GM18520 (cell line): ENCODE results near the gene CEMIP2.

Source experiments
- ATAC-seq: cut with Tn5 transposase; IDR thresholded peaks from one replicate; pipeline ENCODE4 v1.9.1; 2021; ENCODE audit not compliant: unreplicated experiment

Gene CEMIP2

DNA sequence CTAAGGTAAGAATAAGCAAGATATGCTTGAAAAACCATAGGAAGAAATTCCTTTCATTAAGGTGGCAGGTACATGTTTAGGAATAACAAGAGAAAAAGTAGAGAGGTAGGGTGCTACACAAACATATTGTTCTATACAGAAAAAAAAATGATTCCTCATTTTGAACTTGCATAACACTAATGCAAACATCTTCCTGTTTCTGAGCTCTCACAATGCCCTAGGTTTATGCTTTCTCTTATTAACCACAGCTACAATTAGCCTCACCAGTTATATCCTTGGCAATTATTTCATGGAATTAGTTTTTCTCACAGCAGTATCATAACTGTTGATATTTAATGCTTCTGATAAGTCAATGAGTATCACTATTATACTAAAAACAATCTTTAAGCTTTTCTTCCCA is 20.7 kb downstream of the CEMIP2 start:
- ATAC-seq, result no peak

GRCh38 chr9:71746758-71747125 is 21.6 kb downstream of the CEMIP2 start:
- ATAC-seq, result no peak

- no peak for ATAC-seq
Observed at GRCh38 chr9:71746023-71746757, 22.1 kb downstream of the CEMIP2 start.

- no peak for ATAC-seq
Observed at GRCh38 chr9:71744754-71745521, 23.4 kb downstream of the CEMIP2 start.

- no peak for ATAC-seq
Observed at GRCh38 chr9:71743882-71744281, 24.4 kb downstream of the CEMIP2 start.

DNA sequence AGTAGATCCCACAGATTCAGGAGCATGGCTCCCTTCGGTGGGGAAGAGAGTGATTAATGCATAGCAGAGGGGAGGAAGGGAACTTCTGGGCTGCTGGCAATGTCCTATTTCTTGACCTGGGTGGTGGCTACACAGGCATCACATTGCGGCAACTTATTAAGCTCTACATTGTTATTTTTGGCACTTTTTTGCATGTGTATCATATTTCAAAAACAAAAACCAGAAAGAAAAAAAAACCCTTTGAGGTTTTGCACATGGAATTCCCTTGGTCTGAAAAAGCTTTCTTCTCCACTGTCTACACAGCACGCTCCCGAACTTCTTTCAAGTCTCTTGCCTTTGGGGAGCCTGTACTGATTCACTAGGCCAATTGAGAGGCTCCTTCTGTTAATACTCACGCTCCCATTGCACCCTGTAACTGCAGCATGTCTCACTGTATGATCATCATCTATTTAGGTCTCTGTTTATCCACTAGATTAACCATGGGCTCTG is 25.1 kb downstream of the CEMIP2 start:
- ATAC-seq, result no peak

DNA sequence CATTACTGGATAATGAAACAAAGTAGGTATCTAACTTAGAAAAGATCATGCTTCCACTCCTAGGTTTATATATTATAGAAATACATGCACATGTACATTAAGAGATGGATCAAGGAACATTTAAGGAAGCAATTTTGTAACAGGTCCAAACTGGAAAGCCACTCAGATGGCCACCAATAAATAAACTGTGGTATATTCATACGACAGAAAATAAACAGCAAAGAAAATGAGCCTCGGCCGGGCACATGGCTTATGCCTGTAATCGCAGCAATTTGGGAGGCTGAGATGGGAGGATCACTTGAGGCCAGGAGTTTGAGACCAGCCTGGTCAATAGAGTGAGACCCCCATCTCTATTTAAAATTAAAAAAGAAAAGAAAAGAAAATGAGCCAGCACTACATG is 25.6 kb downstream of the CEMIP2 start:
- ATAC-seq, result no peak

- no peak for ATAC-seq
Observed at GRCh38 chr9:71741926-71742648, 26.2 kb downstream of the CEMIP2 start.

DNA sequence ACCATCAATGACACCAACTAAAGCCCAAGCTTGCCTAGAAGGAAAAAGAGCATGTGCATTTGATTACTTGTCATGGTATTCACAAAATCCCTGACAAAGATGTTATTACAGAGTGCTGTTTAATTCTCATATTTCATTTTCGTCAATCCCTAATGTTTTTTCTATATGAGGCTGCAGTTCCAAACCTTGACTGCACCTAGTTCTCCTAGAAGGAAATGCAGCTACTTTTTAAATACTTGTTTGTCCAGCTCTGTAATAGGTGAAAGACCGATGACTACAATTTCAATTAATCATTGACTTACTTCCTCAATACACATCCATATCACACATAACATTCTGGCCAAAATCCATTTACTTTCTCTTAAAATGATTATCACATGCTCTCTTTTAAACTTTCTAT is 28.1 kb downstream of the CEMIP2 start:
- ATAC-seq, result no peak

DNA sequence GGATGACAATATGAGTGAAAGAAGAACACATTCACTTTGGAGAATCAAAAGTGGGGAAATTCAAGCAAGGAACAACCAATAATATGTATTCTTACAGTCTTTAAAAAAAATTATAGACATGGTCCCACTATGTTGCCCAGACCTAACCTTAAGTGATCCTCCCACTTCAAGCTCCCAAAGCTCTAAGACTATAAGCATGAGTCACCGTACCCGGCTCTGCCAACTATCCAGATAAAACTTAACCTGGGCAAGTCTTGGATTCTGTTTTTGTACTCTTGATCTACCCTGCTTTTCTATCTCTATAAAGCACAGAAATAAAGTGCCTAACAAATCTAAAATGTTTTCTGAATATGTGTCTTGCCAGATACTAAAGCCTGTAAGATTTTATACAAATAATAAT is 30.9 kb downstream of the CEMIP2 start:
- ATAC-seq, result no peak

DNA sequence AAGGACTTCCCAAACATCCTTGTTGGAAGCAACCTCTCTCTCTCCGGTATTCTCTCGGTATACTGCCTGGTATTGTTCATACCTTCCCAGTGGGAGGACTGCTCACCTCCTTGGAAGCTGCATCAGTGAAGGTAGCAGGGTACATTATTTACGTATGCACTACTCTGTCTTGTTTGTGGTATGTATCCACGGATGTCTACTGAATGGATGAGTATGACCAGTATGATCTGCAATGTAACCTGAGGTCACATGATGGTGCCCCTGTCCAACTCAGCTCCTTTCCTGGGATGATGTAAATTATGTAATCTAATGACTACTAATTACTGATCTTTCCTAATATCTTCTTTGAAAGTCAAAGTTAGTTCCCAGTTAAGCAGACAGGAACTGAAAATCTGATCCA is 32.1 kb downstream of the CEMIP2 start:
- no peak for ATAC-seq

DNA sequence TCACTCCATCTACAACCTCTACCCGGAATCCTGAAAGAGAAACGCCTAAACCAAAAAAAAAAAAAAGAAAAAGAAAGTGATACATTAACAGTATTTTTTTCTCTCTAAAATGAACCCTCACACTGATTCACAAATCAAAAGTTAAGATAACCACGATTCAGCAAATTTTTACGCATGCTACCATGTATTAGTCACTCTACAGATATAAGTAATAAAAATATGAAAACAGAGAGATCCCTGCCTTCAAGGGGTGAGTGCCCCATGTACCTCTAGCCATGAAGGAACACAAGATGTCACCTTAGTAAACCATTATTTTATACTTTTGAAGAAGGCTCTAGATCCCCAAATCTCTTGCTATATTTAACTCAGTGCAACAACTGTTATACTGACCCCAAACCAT is 33.4 kb downstream of the CEMIP2 start:
- no peak for ATAC-seq

GRCh38 chr9:71733176-71733575 is 35.1 kb downstream of the CEMIP2 start:
- no peak for ATAC-seq

DNA sequence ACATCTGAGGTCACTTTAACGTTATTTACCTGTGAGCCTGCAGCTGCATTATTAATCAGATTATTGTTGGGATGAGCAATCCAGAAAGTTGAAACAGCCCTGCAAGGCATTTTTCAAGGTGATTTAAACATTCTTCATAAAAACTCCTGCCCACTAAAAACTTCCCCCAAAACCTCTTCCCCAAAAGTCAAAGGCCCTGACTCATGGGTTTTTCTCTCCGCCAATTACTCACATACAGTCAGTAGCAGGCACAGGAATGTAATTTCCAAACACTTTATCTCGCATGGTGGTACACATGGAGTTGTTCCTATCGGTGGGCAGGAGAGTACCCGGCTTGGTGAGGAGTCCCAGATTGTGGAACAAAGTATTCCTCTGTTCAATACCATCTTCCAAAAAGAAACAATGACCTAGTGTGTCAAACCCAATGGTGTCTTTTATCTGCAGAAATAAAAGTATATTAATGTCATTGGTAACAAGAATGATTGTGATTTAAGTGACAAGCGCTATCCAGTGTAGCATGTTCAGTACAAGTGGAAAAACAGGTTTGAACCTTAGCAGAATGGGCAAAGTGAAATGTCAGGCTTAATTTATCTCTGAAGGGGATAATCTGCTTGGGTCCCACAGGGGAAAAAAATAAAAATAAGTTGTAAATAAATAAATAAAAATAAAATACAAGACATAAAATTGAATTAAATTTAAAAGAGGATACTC is 38.3 kb downstream of the CEMIP2 start:
- no peak for ATAC-seq

DNA sequence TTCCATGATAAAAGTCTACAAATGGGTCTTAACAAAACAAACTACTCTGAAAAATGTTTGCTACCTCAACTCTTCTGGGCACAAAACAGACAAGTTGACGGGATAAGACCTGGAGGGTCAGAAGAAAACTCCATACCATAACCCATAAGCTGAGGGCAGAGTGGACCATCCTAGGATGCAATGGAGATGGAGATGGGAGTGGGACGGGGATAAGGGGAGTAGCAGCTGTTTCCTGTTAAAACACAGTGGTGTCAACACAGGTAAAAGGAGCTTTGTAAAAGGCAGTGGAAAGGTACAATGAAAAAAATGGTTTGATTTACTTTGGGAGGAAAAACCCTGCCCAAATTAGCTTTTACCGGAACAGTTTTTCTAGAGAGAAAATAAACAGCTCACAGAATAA is 41.6 kb downstream of the CEMIP2 start:
- no peak for ATAC-seq

GRCh38 chr9:71725590-71726338 is 42.5 kb downstream of the CEMIP2 start:
- ATAC-seq, result no peak

GRCh38 chr9:71721855-71722254 is 46.5 kb downstream of the CEMIP2 start:
- no peak for ATAC-seq

DNA sequence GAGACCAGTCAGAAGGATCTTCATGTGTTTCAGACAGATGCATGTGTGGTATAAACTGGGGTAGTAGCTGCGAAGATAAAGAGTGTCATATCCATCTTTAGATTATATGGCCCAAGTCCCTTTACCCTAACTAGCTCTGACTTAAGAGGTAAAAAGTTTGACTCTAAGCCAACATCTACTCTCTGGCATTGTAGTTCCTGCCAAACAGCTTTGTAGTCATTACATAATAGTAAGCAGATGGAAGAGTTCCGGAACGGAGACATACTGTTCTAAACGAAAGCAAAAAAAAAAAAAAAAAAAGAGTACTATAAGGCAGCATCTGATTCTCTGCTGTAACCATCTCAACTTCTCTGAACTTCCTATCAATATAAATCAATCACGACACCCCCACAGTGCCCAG is 48.8 kb downstream of the CEMIP2 start:
- no peak for ATAC-seq

GRCh38 chr9:71719088-71719487 is 49.2 kb downstream of the CEMIP2 start:
- ATAC-seq, result no peak

DNA sequence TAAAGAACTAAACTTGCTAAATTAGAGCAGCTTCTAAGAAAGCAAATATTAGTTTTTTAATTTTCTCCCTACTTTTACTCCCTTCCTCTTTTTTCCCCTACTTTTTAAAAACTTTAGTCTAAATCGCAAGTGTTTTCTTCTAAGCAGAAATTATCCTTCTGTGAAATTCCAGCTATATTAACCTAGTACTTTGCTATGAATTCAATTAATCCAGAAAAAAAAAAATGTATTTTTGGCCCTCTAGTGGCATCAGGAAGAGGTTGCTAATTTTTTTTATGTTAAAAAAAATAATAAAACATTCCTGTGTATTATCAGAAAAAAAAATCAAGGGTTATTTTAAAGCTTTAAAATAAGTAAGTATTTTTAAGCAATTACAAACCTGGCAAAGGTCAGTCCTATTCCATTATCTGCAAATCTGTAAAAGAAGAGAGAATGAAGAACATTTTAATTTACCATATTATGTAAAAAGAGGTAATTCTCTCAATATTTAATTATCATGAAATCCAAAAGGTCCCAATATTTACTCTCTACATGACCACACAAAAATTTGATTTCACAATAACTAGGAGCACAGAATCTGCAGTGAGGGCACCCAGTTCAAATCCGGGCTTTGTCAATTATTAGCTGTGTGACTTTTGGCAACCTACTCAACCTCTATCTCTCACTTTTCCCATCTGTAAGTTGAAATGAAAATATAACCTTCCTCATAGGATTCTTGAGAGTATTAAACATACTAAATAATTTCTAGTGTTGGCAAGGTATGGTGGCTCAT is 52.0 kb downstream of the CEMIP2 start:
- ATAC-seq, result no peak
